Aorta (tissue), 5 donors: Measurements from ENCODE around the gene KNL1. TPM values are rescaled to one million over a fixed set of nuclear protein-coding genes. Genes with fewer than 3 reads are reported as not detected.

Source experiments
- ATAC-seq: fragments of 200-7000 bp; cut with Tn5 transposase; one replicate; pipeline ENCODE4 v1.9.1; 2022; ENCODE audit warnings: moderate library complexity; ENCODE audit not compliant: low FRiP score
- DNase-seq, 2 donors: peaks; one replicate each; pipeline ENCODE4 v3.0.0-alpha.2; 2020
- H3K27ac ChIP-seq, 2 donors: one replicate each; pipeline ENCODE4 v1.5.1; 2013; ENCODE audit warnings: low read length in 2 of 2, mild to moderate bottlenecking in 2 of 2, moderate library complexity in 2 of 2, control low read depth in 1 of 2, inconsistent platforms in 1 of 2, low read depth in 1 of 2
- H3K27me3 ChIP-seq, 2 donors: one replicate each; pipeline ENCODE4 v1.6.1; 2013; ENCODE audit warnings: control low read depth in 1 of 2, low read length in 1 of 2, mild to moderate bottlenecking in 1 of 2, moderate library complexity in 1 of 2; ENCODE audit not compliant: insufficient read depth in 2 of 2, control insufficient read depth in 1 of 2
- H3K36me3 ChIP-seq, 2 donors: one replicate each; pipeline ENCODE4 v1.6.1; 2013; ENCODE audit warnings: control low read depth in 1 of 2, low read length in 1 of 2, mild to moderate bottlenecking in 1 of 2; ENCODE audit not compliant: insufficient read depth in 2 of 2, control insufficient read depth in 1 of 2
- H3K4me1 ChIP-seq, 2 donors: one replicate each; pipeline ENCODE4 v1.6.1; 2013; ENCODE audit warnings: low read length in 2 of 2, control low read depth in 1 of 2, mild to moderate bottlenecking in 1 of 2, moderate library complexity in 1 of 2; ENCODE audit not compliant: insufficient read depth in 2 of 2, control insufficient read depth in 1 of 2
- H3K4me3 ChIP-seq, 2 donors: one replicate each; pipeline ENCODE4 v1.5.1; 2013; ENCODE audit warnings: low read length in 2 of 2, control low read depth in 1 of 2, mild to moderate bottlenecking in 1 of 2
- H3K9me3 ChIP-seq: one replicate; pipeline ENCODE4 v1.6.1; 2013; ENCODE audit warnings: mild to moderate bottlenecking, low read length; ENCODE audit not compliant: control insufficient read depth
- WGBS, 2 donors: extraction: QIAGEN DNeasy Blood & Tissue Kit; methylation state at CpG; one replicate each; pipeline ENCODE4 v1.1.7; 2013; 5-methylcytosine and 5-hydroxymethylcytosine counted together
- intact Hi-C, 2 donors: fragments of 100-400 bp; cut with DNase I; formaldehyde crosslinking; loops; one replicate each; pipeline versions ENCODE4 v1.14.2 to v1.15.0; 2022
- polyA plus RNA-seq, 2 donors: library from polyadenylated mRNA; stranded (reverse); fragments of 200-250 nt; gene quantifications; one replicate each; pipeline ENCODE4 v1.2.3, GENCODE V29; 2013
- total RNA-seq, 2 donors: library from RNA; stranded (reverse); fragmentation: NEBNext Ultra II Directional; extraction: Animal tissue kit (Norgen Biotek cat#: 25700); gene quantifications; one replicate each; pipeline ENCODE4 v1.2.1, GENCODE V29; 2021
- donor health status: healthy with polysubstance abuse.
- donor health status: Bipolar disorder and iron deficiency.
- donor health status: DM: no; HTN: no; CAD: no.
- donor health status: DM: no; HTN: no; CAD: no.
- donor health status: DM: yes; HTN: yes; CAD: no.

The KNL1 gene
- total and polyA plus RNA-seq, 4 donors: 0.03 to 1.6 (median 0.46) TPM

DNA sequence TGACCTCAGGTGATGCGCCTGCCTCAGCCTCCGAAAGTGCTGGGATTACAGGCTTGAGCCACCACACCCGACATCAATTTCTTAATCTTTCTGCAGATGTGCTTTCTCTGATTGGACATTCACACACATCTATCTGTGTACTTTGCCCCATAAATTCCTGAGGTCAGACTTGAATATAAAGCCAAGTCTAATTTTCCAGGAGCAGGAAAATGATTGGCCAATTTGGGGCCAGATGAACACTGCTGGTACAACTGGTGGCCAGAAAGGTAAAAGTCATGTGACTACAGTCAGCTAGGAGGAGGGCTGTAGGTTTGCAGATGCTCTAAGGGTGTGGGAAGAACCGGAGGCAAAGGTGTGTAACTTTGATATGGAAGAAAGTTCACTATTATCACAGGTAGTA is 97.7 kb downstream of the KNL1 start:
- DNase-seq: no peak
- Histone ChIP-seq H3K4me3 (no peak overlapping the region), H3K36me3 (no peaks in the 10 kb centered on the region), H3K27ac (no peak overlapping the region), H3K4me1 (peaks cover 1 to 2% of the 10 kb centered on the region in 2 donors), H3K9me3 (no peaks in the 10 kb centered on the region), H3K27me3 (no peaks in the 10 kb centered on the region)
- intact Hi-C loops: loop anchor here in 1 of 2 donors (5.0 kb wide), 1 partner anchor 99 kb away; the partner anchor contains the start of gene KNL1
- WGBS, 2 donors: 92 to 95% methylated on average over 4 of the region's 4 CpGs
- no peak for ATAC-seq

DNA sequence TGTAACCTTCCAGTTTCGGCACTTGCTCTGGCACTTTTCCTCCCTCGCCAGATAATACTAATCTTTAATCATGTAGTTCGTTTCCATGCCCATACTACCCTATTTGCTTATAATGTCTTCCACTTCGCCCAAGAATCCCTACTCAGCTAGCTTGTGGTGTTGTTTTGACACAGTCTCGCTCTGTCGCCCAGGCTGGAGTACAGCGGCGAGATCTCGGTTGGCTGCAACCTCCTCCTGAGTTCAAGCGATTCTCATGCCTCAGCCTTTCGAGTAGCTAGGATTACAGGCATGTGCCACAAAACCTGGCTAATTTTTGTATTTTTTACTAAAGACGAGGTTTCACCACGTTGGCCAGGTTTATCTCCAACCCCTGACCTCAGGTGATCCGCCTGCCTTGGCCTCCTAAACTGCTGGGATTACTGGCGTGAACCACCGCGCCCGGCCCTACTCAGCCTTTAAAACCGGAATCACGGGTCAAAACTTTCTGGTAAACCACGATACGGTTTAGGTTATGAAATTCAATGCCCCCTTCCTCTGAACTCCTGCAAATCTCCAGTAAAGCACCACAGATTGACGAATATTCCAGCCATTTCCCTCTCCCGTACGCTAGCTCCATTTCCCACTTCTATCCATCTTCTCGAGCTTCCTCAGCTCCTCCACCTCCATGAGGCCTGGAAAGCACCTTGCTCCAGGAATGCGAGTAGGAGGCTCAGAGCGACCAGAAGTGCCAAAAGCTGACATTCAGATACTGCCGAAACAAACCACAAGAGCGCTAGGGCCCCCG is 100.0 kb downstream of the KNL1 start:
- peak overlapping the region in 1 of 2 donors; percentile 96 for H3K27ac ChIP-seq
- no peaks in the 10 kb centered on the region for H3K36me3 ChIP-seq
- no peaks in the 10 kb centered on the region for H3K9me3 ChIP-seq
- H3K27me3 ChIP-seq: no peaks in the 10 kb centered on the region
- peak overlapping the region; percentile 70 to 77 for H3K4me3 ChIP-seq
- peak; percentile 43 for ATAC-seq
- DNase-seq: no peak
- peaks cover 1 to 2% of the 10 kb centered on the region in 2 donors for H3K4me1 ChIP-seq
- WGBS, 2 donors: 27 to 31% methylated on average over 31 of the region's 31 CpGs
- intact Hi-C loops: loop anchor here in 1 of 2 donors (5.0 kb wide), 1 partner anchor 102 kb away; the partner anchor contains the start of gene KNL1

DNA sequence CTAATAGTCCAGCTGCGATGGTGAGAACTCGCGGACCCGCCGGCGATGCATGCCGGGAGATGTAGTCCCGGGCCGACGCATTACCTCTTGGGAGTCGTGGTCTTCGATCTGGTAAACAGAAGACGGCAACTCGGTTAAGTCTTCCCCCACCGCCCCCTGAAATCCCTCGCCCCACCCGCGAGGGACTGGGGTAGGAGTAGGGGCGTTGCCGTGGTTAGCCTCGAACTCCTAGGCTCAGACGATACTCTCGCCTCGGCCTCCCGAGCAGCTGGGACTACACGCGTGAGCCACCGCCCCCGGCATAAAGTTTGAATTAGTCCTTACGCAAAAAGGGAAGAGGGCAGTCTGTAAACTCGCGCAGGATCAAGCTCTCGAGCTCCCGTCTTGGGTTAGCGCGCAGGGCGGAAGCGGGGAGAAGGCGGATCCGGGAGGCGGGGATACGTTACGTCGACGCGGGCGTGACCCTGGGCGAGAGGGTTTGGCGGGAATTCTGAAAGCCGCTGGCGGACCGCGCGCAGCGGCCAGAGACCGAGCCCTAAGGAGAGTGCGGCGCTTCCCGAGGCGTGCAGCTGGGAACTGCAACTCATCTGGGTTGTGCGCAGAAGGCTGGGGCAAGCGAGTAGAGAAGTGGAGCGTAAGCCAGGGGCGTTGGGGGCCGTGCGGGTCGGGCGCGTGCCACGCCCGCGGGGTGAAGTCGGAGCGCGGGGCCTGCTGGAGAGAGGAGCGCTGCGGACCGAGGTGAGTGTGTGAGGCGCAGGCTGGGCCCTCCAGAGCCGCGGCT is 100.8 kb downstream of the KNL1 start, which contains the start of gene RAD51:
Gene RAD51, plus strand, starts transcription at position 487 of the 781 bp plus-strand sequence. CDS start 3,585 bp downstream, outside the sequence.
- Histone ChIP-seq H3K27ac (peak within 1 kb of the TSS; percentile 63 to 96), H3K4me1 (peaks cover 1 to 2% of the 10 kb centered on the region in 2 donors), H3K27me3 (no peaks in the 10 kb centered on the region), H3K36me3 (no peaks in the 10 kb centered on the region), H3K4me3 (peak within 1 kb of the TSS; percentile 70 to 77), H3K9me3 (no peaks in the 10 kb centered on the region)
- ATAC-seq (peak; percentile 97), DNase-seq (peak; percentile 97 to 98)
- intact Hi-C loops: loop anchor here in 1 of 2 donors (5.0 kb wide), 1 partner anchor 103 kb away; the partner anchor contains the start of gene KNL1
- WGBS, 2 donors: 0% methylated on average over 72 to 81 of the region's 81 CpGs

DNA sequence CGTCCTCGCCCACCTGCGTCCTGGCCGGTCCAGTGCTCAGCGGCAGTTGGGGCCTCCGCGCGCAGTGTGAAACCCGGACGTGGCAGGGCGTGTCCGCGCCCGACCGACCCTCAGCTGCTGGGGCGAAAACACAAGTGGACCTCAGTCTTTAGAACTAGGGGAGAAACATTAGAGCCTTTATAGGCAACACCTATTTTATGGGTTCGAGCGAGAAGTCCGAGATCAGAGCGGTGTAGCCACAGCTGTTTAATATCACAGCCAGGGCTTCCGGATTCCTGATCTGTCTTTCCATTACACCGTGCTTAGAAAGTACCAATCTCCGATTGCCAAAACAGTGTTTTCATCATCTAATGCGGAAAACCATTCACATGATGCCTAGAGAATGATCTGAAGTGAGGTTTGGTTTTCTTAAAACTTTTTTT is 101.4 kb downstream of the KNL1 start:
- Histone ChIP-seq H3K36me3 (no peaks in the 10 kb centered on the region), H3K4me1 (peaks cover 1 to 2% of the 10 kb centered on the region in 2 donors), H3K9me3 (no peaks in the 10 kb centered on the region), H3K27me3 (no peaks in the 10 kb centered on the region), H3K27ac (peak overlapping the region in 1 of 2 donors; percentile 13), H3K4me3 (peak overlapping the region; percentile 46 to 77)
- ATAC-seq (peak; percentile 9), DNase-seq (no peak)
- intact Hi-C loops: no loop called here
- WGBS, 2 donors: 0% methylated on average over 24 of the region's 24 CpGs

DNA sequence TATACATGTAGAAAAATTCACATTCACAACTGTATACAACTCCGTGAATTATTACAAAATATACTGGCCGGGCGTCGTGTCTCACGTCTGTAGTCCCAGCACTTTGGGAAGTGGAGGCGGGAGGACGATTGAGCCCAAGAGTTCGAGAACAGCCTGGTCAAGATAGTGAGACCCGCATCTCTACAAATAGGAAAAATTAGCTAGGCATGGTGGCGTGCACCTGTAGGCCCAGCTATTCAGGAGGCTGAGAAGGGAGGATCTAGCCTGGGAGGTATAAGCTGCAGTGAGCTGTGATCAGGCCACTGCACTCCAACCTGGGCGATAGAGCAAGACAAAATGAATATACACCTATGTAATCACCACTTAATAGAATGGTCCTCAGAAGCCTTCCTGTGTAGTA is 102.2 kb downstream of the KNL1 start:
- intact Hi-C loops: no loop called here
- H3K9me3 ChIP-seq: no peaks in the 10 kb centered on the region
- DNase-seq (no peak), ATAC-seq (no peak)
- no peaks in the 10 kb centered on the region for H3K36me3 ChIP-seq
- no peaks in the 10 kb centered on the region for H3K27me3 ChIP-seq
- no peak overlapping the region for H3K4me3 ChIP-seq
- no peak overlapping the region for H3K27ac ChIP-seq
- WGBS, 2 donors: 83 to 87% methylated on average over 11 of the region's 11 CpGs
- peaks cover 1 to 2% of the 10 kb centered on the region in 2 donors for H3K4me1 ChIP-seq

DNA sequence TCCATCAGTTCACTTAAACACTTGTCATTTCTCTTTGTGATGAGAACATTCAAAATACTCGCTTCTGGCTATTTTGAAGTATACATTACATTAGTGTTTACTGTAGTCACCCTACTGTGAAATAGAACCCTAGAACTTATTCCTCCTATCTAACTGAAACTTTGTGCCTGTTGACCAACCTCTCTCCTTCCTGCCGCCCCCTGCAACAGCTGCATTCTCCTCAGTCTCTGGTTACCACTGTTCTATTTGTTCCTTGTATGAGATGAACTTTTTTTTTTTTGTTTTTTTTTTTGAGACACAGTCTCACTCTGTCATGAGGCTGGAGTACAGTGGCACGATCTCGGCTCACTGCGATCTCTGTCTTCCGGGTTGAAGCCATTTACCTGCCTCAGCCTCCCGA is 103.9 kb downstream of the KNL1 start:
- Histone ChIP-seq H3K4me3 (no peak overlapping the region), H3K27ac (no peak overlapping the region), H3K36me3 (no peaks in the 10 kb centered on the region), H3K27me3 (no peaks in the 10 kb centered on the region), H3K4me1 (peaks cover 1 to 2% of the 10 kb centered on the region in 2 donors), H3K9me3 (no peaks in the 10 kb centered on the region)
- DNase-seq: no peak
- 96 to 99% methylated on average over 7 of the region's 7 CpGs for WGBS, 2 donors
- intact Hi-C loops: no loop called here
- ATAC-seq: no peak

DNA sequence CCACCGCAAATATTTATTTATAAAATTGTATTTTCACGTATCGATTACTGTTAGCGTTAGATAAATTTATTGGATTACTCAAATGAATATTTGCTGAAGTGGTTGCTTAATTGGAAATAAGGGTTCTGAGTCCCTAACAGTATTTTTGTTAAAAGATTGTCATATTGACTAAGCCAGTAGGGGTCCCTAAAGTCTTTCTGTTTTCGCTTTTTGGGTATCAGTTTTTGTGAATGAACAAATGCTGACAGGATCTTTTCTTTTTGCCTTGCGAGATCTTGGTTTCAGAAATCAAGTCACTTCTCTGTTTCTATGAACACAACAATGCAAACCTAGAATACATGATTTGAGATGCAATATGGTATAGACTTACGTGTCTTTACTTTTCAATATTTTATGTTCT is 108.0 kb downstream of the KNL1 start:
- ATAC-seq (no peak), DNase-seq (no peak)
- intact Hi-C loops: no loop called here
- no peaks in the 10 kb centered on the region for H3K9me3 ChIP-seq
- no peak overlapping the region for H3K27ac ChIP-seq
- no peaks in the 10 kb centered on the region for H3K4me1 ChIP-seq
- H3K27me3 ChIP-seq: no peaks in the 10 kb centered on the region
- no peaks in the 10 kb centered on the region for H3K36me3 ChIP-seq
- H3K4me3 ChIP-seq: no peak overlapping the region
- WGBS, 2 donors: 94 to 95% methylated on average over 7 of the region's 7 CpGs

DNA sequence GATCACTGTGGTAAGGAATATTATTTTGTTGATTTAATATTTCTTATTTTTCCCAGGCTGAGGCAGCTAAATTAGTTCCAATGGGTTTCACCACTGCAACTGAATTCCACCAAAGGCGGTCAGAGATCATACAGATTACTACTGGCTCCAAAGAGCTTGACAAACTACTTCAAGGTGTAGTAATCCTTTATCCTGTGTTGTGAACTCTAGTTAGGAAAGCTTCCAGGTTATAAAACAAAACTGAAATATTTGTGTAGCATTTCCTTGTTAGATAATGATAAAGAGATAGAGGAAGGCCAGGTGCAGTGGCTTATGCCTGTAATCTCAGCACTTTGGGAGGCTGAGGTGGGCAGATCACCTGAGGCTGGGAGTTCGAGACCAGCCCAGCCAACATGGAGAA is 112.1 kb downstream of the KNL1 start:
- ATAC-seq: no peak
- H3K4me3 ChIP-seq: no peak overlapping the region
- no peaks in the 10 kb centered on the region for H3K27me3 ChIP-seq
- no peak overlapping the region for H3K27ac ChIP-seq
- H3K36me3 ChIP-seq: no peaks in the 10 kb centered on the region
- H3K4me1 ChIP-seq: no peaks in the 10 kb centered on the region
- 93 to 96% methylated on average over 2 of the region's 2 CpGs for WGBS, 2 donors
- H3K9me3 ChIP-seq: no peaks in the 10 kb centered on the region
- DNase-seq: no peak
- intact Hi-C loops: no loop called here
